GM12874 (cell line): ENCODE data around the gene DPYSL4.

Experiments
- CTCF ChIP-seq: IDR thresholded peaks from 2 replicates; pipeline ENCODE4 v1.5.1; 2011; ENCODE audit warnings: low read depth, mild to moderate bottlenecking, control low read depth, low read length, moderate library complexity; ENCODE audit not compliant: insufficient read depth

DPYSL4 gene

GRCh38 chr10:132175907-132176581 is 10.7 kb upstream of the DPYSL4 start:
- TF ChIP-seq CTCF = no peak

GRCh38 chr10:132176623-132177500 is 9.9 kb upstream of the DPYSL4 start:
- no peak for TF ChIP-seq CTCF

- no peak for TF ChIP-seq CTCF
Observed at GRCh38 chr10:132178046-132178445, 8.7 kb upstream of the DPYSL4 start.

- no peak for TF ChIP-seq CTCF
Observed at GRCh38 chr10:132178672-132179545, 7.8 kb upstream of the DPYSL4 start.

GRCh38 chr10:132179551-132180392 is 7.0 kb upstream of the DPYSL4 start:
- TF ChIP-seq CTCF = no peak

GRCh38 chr10:132180736-132181135 is 6.0 kb upstream of the DPYSL4 start:
- TF ChIP-seq CTCF = no peak
